GM12878 (cell line): ENCODE measurements around the gene ZNF213. TPM values are rescaled to one million over a fixed set of nuclear protein-coding genes. Genes with fewer than 3 reads are reported as not detected.

Experiments used
- CHD1 ChIP-seq: IDR thresholded peaks from 2 replicates; pipeline ENCODE4 v1.6.1; 2012; ENCODE audit warnings: low read depth, low read length, improper control_type of control experiment
- CTCF ChIP-seq, 3 experiments: IDR thresholded peaks in 2 of 3; conservative IDR thresholded peaks in 1 of 3; 2 replicates each; pipeline ENCODE4 v1.5.1; 2011; ENCODE audit warnings: low read depth in 3 of 3, low read length in 3 of 3, mild to moderate bottlenecking in 3 of 3, control low read depth in 2 of 3, moderate library complexity in 2 of 3, inconsistent platforms in 1 of 3, mixed read lengths in 1 of 3; ENCODE audit not compliant: control insufficient read depth in 2 of 3, insufficient read depth in 1 of 3; ENCODE audit errors: extremely low read depth in 1 of 3
- EED ChIP-seq: sonication (generic); IDR thresholded peaks from 2 replicates; pipeline ENCODE4 v1.6.1; 2016; ENCODE audit warnings: antibody characterized with exemption, low read depth
- ESRRA ChIP-seq: IDR thresholded peaks from 2 replicates; pipeline ENCODE4 v1.6.1; 2012; ENCODE audit warnings: mild to moderate bottlenecking, low read length, improper control_type of control experiment
- FOS ChIP-seq: IDR thresholded peaks from 3 replicates; pipeline ENCODE4 v1.6.1; 2011; ENCODE audit warnings: borderline replicate concordance; ENCODE audit not compliant: insufficient read length; ENCODE audit errors: extremely low read depth
- HDGF ChIP-seq: fragments of 450-650 bp; IDR thresholded peaks from 2 replicates; pipeline ENCODE4 v1.6.1; 2016; ENCODE audit warnings: antibody characterized with exemption
- IRF4 ChIP-seq: IDR thresholded peaks from 2 replicates; pipeline ENCODE4 v1.6.1; 2011; ENCODE audit warnings: low read depth, low read length
- JUNB ChIP-seq: IDR thresholded peaks from 2 replicates; pipeline ENCODE4 v1.6.1; 2016; ENCODE audit warnings: antibody characterized with exemption, mild to moderate bottlenecking
- NBN ChIP-seq: fragments of 450-650 bp; IDR thresholded peaks from 2 replicates; pipeline ENCODE4 v1.6.1; 2016
- PAX5 ChIP-seq: IDR thresholded peaks from 2 replicates; pipeline ENCODE4 v1.6.1; 2011; ENCODE audit warnings: low read depth, low read length, borderline replicate concordance
- RAD21 ChIP-seq: IDR thresholded peaks from 2 replicates; pipeline ENCODE4 v1.6.1; 2011; ENCODE audit warnings: mild to moderate bottlenecking, low read depth, low read length, moderate library complexity; ENCODE audit not compliant: insufficient read depth
- RELA ChIP-seq: fragments of 450-650 bp; IDR thresholded peaks from 2 replicates; pipeline ENCODE4 v1.8.0; 2014; ENCODE audit warnings: borderline replicate concordance; ENCODE audit not compliant: partially characterized antibody
- TAF1 ChIP-seq: IDR thresholded peaks from 2 replicates; pipeline ENCODE4 v1.6.1; 2011; ENCODE audit warnings: mild to moderate bottlenecking, low read depth, low read length, borderline replicate concordance
- TCF7 ChIP-seq: IDR thresholded peaks from 2 replicates; pipeline ENCODE4 v1.6.1; 2014; ENCODE audit warnings: antibody characterized with exemption, borderline replicate concordance
- ZBTB11 ChIP-seq: fragments of 450-650 bp; formaldehyde crosslinking; IDR thresholded peaks from 2 replicates; pipeline ENCODE4 v1.5.0; 2022; ENCODE audit warnings: mild to moderate bottlenecking, missing genetic modification characterization
- ZNF207 ChIP-seq: fragments of 450-650 bp; IDR thresholded peaks from 2 replicates; pipeline ENCODE4 v1.6.1; 2014; ENCODE audit warnings: antibody characterized with exemption, mild to moderate bottlenecking, borderline replicate concordance
- polyA plus RNA-seq, 11 experiments: library from polyadenylated mRNA; depleted of rRNA in 4 of 11; unstranded in 6 of 11; stranded (reverse) in 5 of 11; fragments of >200 nt; fragmentation: Nextera tagmentation in 4 of 11; fragmentation: Illumina TruSeq in 1 of 11; extraction: Ambion mirVana in 4 of 11; extraction: Trizol in 1 of 11; gene quantifications; 1 replicate in 1 of 11; 2 replicates in 10 of 11; pipeline versions ENCODE4 v1.2.1 to v1.2.3, GENCODE V29; 2011 to 2016; ENCODE audit warnings: inconsistent platforms in 2 of 11, missing spikeins in 2 of 11, low read depth in 1 of 11
- total RNA-seq, 4 experiments: library from RNA; depleted of rRNA in 3 of 4; stranded (reverse); fragments of >200 nt in 3 of 4; fragmentation: Illumina TruSeq in 1 of 4; extraction: Trizol in 1 of 4; gene quantifications; 2 replicates each; pipeline versions ENCODE4 v1.2.1 to v1.2.3, GENCODE V29; 2013 to 2021
- TF ChIP-seq, protein P1 (sequence below): fragments of 450-650 bp; IDR thresholded peaks from 2 replicates; pipeline ENCODE4 v1.6.1; 2017; ENCODE audit warnings: mild to moderate bottlenecking
- TF ChIP-seq, protein P2 (sequence below): fragments of 450-650 bp; conservative IDR thresholded peaks from 2 replicates; pipeline ENCODE4 v1.6.1; 2017; ENCODE audit warnings: mild to moderate bottlenecking, moderate library complexity

Gene ZNF213
- total and polyA plus RNA-seq, 10 of the 15 experiments (the other 5 are each of a cell fraction or from before 2014, with no cell fraction given), result 0.53 to 9.4 (median 1.1) TPM

DNA sequence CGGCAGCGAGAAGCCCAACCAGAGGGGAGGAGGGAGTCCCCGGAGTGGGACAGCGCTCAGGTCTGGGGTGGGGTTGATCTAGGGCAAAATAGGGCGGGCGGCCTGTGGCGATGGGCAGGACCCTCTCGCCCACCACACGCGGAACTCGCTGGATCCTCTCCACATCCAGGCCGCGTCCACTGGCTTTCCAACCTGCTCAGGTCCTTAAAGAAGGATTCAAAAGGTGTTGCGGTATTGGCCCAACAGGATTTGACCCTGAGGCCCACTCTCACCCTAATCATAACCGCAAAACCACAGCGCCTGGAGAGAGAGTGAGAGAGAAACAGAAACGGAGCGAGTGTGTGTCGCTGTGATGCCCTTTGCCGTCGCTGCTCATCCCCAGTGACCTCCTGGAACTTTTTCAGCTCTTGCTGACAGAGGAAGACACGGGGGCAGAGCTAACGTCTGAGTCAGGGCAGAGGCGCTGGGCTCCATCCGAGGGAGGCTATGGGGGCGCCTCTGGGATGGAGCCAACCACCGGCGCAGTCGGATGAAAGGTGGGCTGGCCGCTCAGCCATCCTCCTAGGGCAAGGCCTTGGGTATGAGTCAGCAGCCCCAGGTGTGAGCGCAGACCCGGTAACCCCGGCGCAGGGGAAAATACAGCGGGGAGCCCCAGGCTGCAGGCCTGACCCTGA is 36.5 kb downstream of the ZNF213 start (continued):
- TF ChIP-seq, protein P1, sequence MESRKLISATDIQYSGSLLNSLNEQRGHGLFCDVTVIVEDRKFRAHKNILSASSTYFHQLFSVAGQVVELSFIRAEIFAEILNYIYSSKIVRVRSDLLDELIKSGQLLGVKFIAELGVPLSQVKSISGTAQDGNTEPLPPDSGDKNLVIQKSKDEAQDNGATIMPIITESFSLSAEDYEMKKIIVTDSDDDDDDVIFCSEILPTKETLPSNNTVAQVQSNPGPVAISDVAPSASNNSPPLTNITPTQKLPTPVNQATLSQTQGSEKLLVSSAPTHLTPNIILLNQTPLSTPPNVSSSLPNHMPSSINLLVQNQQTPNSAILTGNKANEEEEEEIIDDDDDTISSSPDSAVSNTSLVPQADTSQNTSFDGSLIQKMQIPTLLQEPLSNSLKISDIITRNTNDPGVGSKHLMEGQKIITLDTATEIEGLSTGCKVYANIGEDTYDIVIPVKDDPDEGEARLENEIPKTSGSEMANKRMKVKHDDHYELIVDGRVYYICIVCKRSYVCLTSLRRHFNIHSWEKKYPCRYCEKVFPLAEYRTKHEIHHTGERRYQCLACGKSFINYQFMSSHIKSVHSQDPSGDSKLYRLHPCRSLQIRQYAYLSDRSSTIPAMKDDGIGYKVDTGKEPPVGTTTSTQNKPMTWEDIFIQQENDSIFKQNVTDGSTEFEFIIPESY, result no peak
- TF ChIP-seq CTCF (IDR thresholded peaks at IDR 0.05 in 2 of 3, conservative IDR thresholded peaks at IDR 0.05 in 1 of 3; ENCODE audit: control insufficient read depth in 2 of 3, extremely low read depth in 1 of 3, insufficient read depth in 1 of 3, low read depth in 3 of 3, low read length in 3 of 3), result no peak
- no peak for TF ChIP-seq HDGF
- 0 out of 2 replicates have a peak, but pooled peaks have one; percentile 17 for TF ChIP-seq TAF1
- TF ChIP-seq, protein P2, sequence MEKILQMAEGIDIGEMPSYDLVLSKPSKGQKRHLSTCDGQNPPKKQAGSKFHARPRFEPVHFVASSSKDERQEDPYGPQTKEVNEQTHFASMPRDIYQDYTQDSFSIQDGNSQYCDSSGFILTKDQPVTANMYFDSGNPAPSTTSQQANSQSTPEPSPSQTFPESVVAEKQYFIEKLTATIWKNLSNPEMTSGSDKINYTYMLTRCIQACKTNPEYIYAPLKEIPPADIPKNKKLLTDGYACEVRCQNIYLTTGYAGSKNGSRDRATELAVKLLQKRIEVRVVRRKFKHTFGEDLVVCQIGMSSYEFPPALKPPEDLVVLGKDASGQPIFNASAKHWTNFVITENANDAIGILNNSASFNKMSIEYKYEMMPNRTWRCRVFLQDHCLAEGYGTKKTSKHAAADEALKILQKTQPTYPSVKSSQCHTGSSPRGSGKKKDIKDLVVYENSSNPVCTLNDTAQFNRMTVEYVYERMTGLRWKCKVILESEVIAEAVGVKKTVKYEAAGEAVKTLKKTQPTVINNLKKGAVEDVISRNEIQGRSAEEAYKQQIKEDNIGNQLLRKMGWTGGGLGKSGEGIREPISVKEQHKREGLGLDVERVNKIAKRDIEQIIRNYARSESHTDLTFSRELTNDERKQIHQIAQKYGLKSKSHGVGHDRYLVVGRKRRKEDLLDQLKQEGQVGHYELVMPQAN, result no peak
- TF ChIP-seq ESRRA, result no peak
- TF ChIP-seq JUNB, result peak; percentile 15; the same call in 1 of the 2 replicates
- no peak for TF ChIP-seq RELA
- TF ChIP-seq CHD1, result no peak
- no peak for TF ChIP-seq ZNF207
- no peak for TF ChIP-seq PAX5
- no peak for TF ChIP-seq FOS
- peak; percentile 73 for TF ChIP-seq EED
- no peak for TF ChIP-seq RAD21
- TF ChIP-seq NBN, result no peak
- TF ChIP-seq ZBTB11 (CRISPR knock-in tag), result no peak
- TF ChIP-seq IRF4, result no peak
- no peak for TF ChIP-seq TCF7
